ENCODE data around the gene FPR1. TPM values are rescaled to one million over a fixed set of nuclear protein-coding genes. Genes with fewer than 3 reads are reported as not detected.

FPR1 gene
- total RNA-seq, 1 experiment from 2014 or later, result 6.2 TPM

DNA sequence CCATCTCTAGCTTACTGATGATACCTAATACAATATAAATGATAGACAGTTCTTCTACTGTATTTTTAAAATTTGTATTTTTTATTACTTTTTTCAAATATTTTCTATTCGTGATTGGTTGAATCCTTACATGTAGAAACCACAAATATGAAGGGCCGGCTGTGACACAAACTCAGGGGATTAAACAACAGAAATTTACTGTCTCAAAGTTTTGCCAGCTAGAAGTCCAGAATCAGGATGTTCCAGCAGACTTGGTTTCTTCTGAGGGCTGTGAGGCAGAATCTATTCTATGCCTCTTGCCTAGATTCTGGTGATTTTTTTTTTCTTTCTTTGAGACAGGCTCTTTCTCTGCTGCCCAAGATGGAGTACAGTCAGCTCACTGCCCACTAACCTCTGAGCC lies 13.8 kb downstream of the FPR1 start:
- CTCF ChIA-PET, result interaction anchor here (1.2 kb wide), 1 partner anchor 266 kb away, joined by 4 read pairs; no protein-coding TSS in a partner anchor
- BruUV-seq (replicated peaks), result no TSS peak
- no peak for DNase-seq (ENCODE audit: unreplicated experiment)
- peaks cover 10% of the 10 kb centered on the region for H3K36me3 Mint-ChIP-seq (ENCODE audit: insufficient read depth, unreplicated experiment)
- TF ChIP-seq CTCF (IDR thresholded peaks at IDR 0.05; ENCODE audit: unreplicated experiment), result no peak
- no peak overlapping the region for H3K27ac Mint-ChIP-seq (ENCODE audit: low read depth, unreplicated experiment)
- H3K27me3 Mint-ChIP-seq (ENCODE audit: insufficient read depth, unreplicated experiment), result no peaks in the 10 kb centered on the region
- intact Hi-C loops (cut with micrococcal nuclease), result no loop called here
- no peaks in the 10 kb centered on the region for H3K9me3 Mint-ChIP-seq (ENCODE audit: unreplicated experiment)
- peaks cover 34% of the 10 kb centered on the region for H3K4me1 Mint-ChIP-seq (ENCODE audit: insufficient read depth, unreplicated experiment)
- H3K4me3 Mint-ChIP-seq (ENCODE audit: unreplicated experiment), result no peak overlapping the region
- POLR2A ChIA-PET, result interaction anchor here (0.6 to 1.5 kb wide), 3 partner anchors 12 to 27 kb away, joined by 3 to 5 read pairs (median 3); no protein-coding TSS in a partner anchor

- peaks cover 5% of the 10 kb centered on the region for H3K36me3 Mint-ChIP-seq (ENCODE audit: insufficient read depth, unreplicated experiment)
- no peak overlapping the region for H3K4me3 Mint-ChIP-seq (ENCODE audit: unreplicated experiment)
- BruUV-seq (replicated peaks), result no TSS peak
- no peak overlapping the region for H3K27ac Mint-ChIP-seq (ENCODE audit: low read depth, unreplicated experiment)
- no peak for DNase-seq (ENCODE audit: unreplicated experiment)
- H3K9me3 Mint-ChIP-seq (ENCODE audit: unreplicated experiment), result no peaks in the 10 kb centered on the region
- TF ChIP-seq CTCF (IDR thresholded peaks at IDR 0.05; ENCODE audit: unreplicated experiment), result no peak
- H3K27me3 Mint-ChIP-seq (ENCODE audit: insufficient read depth, unreplicated experiment), result no peaks in the 10 kb centered on the region
- intact Hi-C loops (cut with micrococcal nuclease), result no loop called here
- peaks cover 29% of the 10 kb centered on the region for H3K4me1 Mint-ChIP-seq (ENCODE audit: insufficient read depth, unreplicated experiment)
- ChIA-PET POLR2A (interaction anchor here (1.2 to 1.5 kb wide), 2 partner anchors 11 to 14 kb away, joined by 3 to 5 read pairs; no protein-coding TSS in a partner anchor), CTCF (interaction anchor here (1.2 kb wide), 1 partner anchor 265 kb away, joined by 4 read pairs; no protein-coding TSS in a partner anchor)
These were observed 14.3 kb downstream of the FPR1 start for GRCh38 chr19:51737389-51737788.

GRCh38 chr19:51735759-51736449 lies 15.8 kb downstream of the FPR1 start:
- CTCF ChIA-PET, result interaction anchor here (0.7 kb wide), 1 partner anchor 915 kb away, joined by 3 read pairs; no protein-coding TSS in a partner anchor

More at GRCh38 chr19:51735759-51736449, 15.8 kb downstream of the FPR1 start:
- no peaks in the 10 kb centered on the region for H3K9me3 Mint-ChIP-seq (ENCODE audit: unreplicated experiment)
- H3K4me3 Mint-ChIP-seq (ENCODE audit: unreplicated experiment), result no peak overlapping the region
- peaks cover 29% of the 10 kb centered on the region for H3K4me1 Mint-ChIP-seq (ENCODE audit: insufficient read depth, unreplicated experiment)
- DNase-seq (ENCODE audit: unreplicated experiment), result peak; percentile 86
- TF ChIP-seq CTCF (IDR thresholded peaks at IDR 0.05; ENCODE audit: unreplicated experiment), result no peak
- H3K36me3 Mint-ChIP-seq (ENCODE audit: insufficient read depth, unreplicated experiment), result no peaks in the 10 kb centered on the region
- H3K27me3 Mint-ChIP-seq (ENCODE audit: insufficient read depth, unreplicated experiment), result no peaks in the 10 kb centered on the region
- POLR2A ChIA-PET, result interaction anchor here (0.6 to 1.0 kb wide), 2 partner anchors 9 to 32 kb away, joined by 3 read pairs; no protein-coding TSS in a partner anchor
- H3K27ac Mint-ChIP-seq (ENCODE audit: low read depth, unreplicated experiment), result peak overlapping the region; percentile 76
- BruUV-seq (replicated peaks), result no TSS peak
- intact Hi-C loops (cut with micrococcal nuclease), result no loop called here

Data from MCF 10A (cell line).